ENCODE results near the gene HPCAL1.
A peak's percentile ranks its signal among the peaks of the same experiment; 100 is the strongest.
"Not testable (repeated sequence)": the region's sequence is repeated elsewhere in the genome, so short reads cannot be mapped to it uniquely, and the experiment has no call there.

The HPCAL1 gene

DNA sequence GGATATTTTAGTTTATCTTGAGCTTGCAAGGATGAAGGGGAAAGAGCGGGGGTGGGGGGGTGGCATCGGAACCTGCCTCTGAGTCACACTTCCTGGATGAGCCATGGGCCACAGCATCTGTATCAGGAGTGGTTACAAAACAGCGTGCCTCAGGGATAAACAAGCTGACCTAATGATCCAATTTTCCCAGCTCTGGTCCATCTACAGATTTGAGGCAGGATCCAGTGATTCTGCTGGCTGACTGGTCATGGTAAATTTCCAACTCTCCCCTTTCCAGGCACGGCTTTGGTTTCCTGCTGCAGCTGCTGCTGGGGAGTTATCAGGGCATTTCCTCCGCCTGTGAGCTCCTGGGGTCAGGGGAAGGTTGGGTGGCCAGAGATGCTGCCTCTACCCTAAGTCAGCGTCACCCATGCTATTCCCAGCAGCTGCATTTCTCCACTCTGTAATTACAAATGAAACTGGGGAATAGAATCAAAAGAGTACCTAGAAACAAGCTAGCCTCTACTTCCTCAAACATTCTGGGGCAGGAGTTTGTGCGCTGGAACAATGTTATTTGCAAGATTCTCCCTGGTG lies 4.7 kb upstream of the HPCAL1 start:
- in situ Hi-C loops (cut with HindIII; ENCODE audit: low pct_ligation_motif_present, low sequenced_read_pairs): no loop called here
- peak overlapping the region; percentile 9 for H3K27ac ChIP-seq
- TF ChIP-seq, protein P1, sequence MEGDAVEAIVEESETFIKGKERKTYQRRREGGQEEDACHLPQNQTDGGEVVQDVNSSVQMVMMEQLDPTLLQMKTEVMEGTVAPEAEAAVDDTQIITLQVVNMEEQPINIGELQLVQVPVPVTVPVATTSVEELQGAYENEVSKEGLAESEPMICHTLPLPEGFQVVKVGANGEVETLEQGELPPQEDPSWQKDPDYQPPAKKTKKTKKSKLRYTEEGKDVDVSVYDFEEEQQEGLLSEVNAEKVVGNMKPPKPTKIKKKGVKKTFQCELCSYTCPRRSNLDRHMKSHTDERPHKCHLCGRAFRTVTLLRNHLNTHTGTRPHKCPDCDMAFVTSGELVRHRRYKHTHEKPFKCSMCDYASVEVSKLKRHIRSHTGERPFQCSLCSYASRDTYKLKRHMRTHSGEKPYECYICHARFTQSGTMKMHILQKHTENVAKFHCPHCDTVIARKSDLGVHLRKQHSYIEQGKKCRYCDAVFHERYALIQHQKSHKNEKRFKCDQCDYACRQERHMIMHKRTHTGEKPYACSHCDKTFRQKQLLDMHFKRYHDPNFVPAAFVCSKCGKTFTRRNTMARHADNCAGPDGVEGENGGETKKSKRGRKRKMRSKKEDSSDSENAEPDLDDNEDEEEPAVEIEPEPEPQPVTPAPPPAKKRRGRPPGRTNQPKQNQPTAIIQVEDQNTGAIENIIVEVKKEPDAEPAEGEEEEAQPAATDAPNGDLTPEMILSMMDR (IDR thresholded peaks at IDR 0.05; ENCODE audit: low read depth, low read length, missing control alignments): no peak
- H3K4me3 ChIP-seq (ENCODE audit: low read depth, low read length): no peak overlapping the region
- peak; percentile 81 for DNase-seq
- H3K27me3 ChIP-seq (replicated peaks): no peaks in the 10 kb centered on the region
- H3K36me3 ChIP-seq (replicated peaks): no peaks in the 10 kb centered on the region

DNA sequence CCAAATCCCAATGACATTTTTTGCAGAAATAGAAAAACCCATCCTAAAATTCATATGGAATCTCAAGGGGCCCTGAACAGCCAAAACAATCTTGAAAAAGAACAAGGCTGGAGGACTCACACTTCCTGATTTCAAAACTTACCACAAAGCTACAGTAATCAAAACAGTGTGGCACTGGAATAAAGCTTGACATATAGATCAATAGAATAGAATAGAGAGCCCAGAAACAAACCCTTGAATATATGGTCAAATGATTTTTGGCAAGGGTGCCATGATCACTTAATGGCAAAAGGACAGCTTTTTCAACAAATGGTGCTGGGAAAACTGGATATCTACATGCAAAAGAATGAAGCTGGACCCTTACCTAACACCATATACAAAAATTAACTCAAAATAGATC lies 3.9 kb upstream of the HPCAL1 start:
- H3K27ac ChIP-seq; H3K27me3 ChIP-seq (replicated peaks); H3K4me3 ChIP-seq (ENCODE audit: low read depth, low read length); DNase-seq; H3K36me3 ChIP-seq (replicated peaks); in situ Hi-C loops (cut with HindIII; ENCODE audit: low pct_ligation_motif_present, low sequenced_read_pairs): not testable (repeated sequence)

DNA sequence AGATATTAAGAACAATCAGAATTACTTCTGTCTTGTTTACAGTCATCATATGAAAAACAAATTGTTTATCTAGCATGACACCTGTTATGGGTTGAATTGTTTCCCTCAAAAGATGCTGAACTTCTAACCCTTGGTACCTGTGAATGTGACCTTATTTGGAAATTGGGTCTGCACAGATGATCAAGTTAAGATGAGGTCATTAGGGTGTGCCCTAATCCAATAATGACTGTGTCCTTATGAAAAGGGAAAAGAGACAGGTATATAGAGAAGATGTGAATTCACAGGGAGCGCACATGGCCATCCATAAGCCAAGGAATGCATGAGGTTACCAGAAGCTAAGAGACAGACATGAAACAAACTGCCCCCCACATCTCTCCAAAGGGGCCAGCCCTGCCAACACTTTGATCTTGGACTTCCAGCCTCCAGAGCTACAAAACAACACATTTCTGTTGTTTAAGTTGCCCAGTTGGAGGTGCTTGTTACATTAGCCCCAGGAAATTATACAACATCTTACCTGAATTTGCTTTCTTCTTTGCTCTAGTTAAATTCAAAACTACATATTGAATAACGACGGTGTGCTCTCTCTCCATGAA lies 2.3 kb upstream of the HPCAL1 start:
- DNase-seq: no peak
- Histone ChIP-seq H3K27me3 (replicated peaks) (no peaks in the 10 kb centered on the region), H3K4me3 (ENCODE audit: low read depth, low read length) (no peak overlapping the region), H3K27ac (no peak overlapping the region), H3K36me3 (replicated peaks) (no peaks in the 10 kb centered on the region)
- in situ Hi-C loops (cut with HindIII; ENCODE audit: low pct_ligation_motif_present, low sequenced_read_pairs): no loop called here
- TF ChIP-seq, protein P1 (IDR thresholded peaks at IDR 0.05; ENCODE audit: low read depth, low read length, missing control alignments): no peak

DNA sequence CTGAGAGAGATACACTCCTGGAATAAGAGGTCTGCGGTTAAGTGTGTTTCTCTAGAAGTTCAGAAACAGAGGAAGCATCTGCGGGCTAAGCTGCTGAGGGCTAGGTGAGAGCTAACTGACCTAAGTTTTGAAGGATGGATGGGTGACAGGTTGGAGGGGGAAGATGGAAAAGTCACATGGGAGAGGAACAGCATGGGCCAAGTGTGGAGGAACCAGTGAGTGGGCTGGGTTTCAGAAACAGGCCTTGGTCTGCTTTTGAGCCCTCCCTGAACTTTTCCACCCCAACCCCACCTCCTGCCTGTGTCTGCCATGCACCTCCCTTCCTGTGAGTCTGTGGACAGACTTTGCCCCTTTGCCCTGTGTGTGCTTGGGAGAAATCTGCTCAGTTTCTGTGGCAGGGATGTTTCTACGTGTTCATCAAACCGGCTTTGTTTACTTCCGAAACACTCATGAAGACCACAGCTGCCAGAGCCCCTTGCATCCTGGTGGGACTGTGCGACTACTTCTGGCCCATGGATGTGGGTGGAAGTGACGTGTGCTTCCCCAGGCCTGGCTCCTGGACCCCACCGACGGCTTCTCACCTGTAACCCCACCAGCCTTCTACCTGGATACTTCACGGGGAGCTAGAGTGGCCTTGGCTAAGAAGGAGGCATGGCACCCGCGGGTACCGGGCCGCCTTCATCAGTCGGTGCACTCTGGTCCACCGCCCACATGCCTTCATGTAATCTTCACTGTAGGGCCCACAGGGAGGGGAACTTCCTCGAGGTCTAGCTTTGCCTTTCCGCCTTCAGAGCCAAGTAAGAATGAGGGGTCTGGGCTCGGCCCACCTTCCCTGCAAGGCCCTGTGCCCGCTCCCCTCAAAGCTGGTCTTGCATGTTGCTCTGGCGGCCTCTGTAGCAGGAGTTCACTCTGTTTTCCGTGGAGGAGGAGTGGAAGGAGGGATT lies 1.4 kb upstream of the HPCAL1 start:
- no peak for DNase-seq
- TF ChIP-seq, protein P1 (IDR thresholded peaks at IDR 0.05; ENCODE audit: low read depth, low read length, missing control alignments): no peak
- in situ Hi-C loops (cut with HindIII; ENCODE audit: low pct_ligation_motif_present, low sequenced_read_pairs): no loop called here
- Histone ChIP-seq H3K36me3 (replicated peaks) (no peaks in the 10 kb centered on the region), H3K27me3 (replicated peaks) (no peaks in the 10 kb centered on the region), H3K27ac (no peak overlapping the region), H3K4me3 (ENCODE audit: low read depth, low read length) (no peak overlapping the region)

DNA sequence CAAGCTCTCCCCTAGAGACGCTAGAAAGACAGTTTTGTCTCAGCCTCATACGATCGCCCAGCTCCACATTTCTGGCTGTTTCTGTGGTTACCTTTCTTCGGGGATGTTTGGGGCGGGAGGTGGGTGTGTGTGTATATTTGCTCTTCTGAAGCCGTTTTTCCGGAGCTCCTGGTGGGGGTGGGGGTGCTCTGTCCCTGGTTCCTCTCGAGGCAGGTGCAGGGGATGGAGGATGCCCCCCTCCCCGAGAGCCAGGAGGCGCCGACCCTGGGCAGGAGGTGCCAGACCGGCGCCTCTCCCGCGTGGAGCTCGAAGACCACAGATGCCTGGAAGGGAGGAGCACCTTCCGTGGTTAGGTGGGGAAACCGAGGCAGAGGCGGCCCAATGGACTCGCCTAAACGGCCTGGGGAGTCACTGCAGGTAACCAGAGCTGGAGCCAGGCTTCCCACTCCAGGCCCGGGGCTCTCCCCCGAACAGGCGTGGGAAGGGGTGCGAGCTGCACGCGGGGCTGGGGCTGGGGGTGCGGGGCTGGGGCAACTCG lies 694 bp upstream of the HPCAL1 start:
- no peaks in the 10 kb centered on the region for H3K36me3 ChIP-seq (replicated peaks)
- in situ Hi-C loops (cut with HindIII; ENCODE audit: low pct_ligation_motif_present, low sequenced_read_pairs): no loop called here
- DNase-seq: no peak

More for the DNA sequence above, 694 bp upstream of the HPCAL1 start:
- Histone ChIP-seq H3K4me3 (ENCODE audit: low read depth, low read length) (peak overlapping the region; percentile 60), H3K27me3 (replicated peaks) (no peaks in the 10 kb centered on the region), H3K27ac (no peak overlapping the region)
- TF ChIP-seq, protein P1 (IDR thresholded peaks at IDR 0.05; ENCODE audit: low read depth, low read length, missing control alignments): no peak

All from brain microvascular endothelial cell (primary cell).